ENCODE data around the gene JADE2.

- no peak for TF ChIP-seq POLR2A (IDR thresholded peaks at IDR 0.05)
- TF ChIP-seq CTCF (IDR thresholded peaks at IDR 0.05): no peak
Observed at GRCh38 chr5:134543820-134544614, 18.5 kb downstream of the JADE2 start.
